ENCODE measurements around the gene MRPL27. TPM values are rescaled to one million over a fixed set of nuclear protein-coding genes. Genes with fewer than 3 reads are reported as not detected.

The MRPL27 gene
- total and polyA plus RNA-seq, 3 experiments from 2014 or later = 49.2 to 88.8 (median 87.2) TPM

DNA sequence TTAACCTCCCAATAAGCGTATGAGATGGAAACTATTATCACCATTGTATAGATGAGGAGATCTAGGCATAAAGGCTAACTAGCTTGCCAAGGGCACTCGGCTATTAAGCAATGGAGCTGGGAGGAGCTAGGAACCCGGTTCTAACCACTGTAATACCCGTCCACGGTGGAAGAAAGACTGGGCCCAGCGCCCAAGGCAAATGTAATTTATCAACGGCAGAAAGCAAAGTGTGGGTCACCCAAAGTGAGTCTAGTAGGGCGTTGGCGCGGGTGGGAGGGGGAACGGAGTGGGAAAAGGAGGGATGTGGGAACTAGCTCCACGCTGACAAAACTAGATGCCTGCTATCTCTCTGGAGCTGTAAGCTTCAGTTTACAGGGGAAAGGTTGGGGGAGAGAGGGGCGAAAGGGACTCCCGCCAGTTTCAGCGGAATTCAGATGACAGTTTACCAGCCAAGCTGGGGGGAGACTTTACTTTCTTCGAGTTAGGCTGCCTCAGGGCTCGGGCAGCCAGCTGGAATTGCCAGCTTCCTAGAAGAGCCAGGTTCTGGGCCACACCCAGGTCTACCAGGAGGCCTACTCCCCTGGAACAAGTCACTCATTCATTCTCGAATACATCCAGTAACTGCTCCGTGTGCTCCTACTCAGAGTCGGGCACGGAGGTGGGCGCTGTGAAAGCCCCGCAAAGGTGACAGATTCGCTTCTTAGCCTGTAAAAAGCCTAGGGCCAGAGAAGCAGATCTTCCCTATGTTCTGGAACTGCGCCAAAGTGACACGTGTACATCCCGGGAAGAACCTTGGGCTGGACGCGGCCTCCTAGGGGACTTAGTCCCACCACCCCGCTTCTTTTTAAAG, 23.5 kb upstream of the MRPL27 start:
- no peaks in the 10 kb centered on the region for H3K9me3 Mint-ChIP-seq
- peak in 3 of 5 donors; percentile 2 to 12 (median 8) for DNase-seq
- H3K36me3 Mint-ChIP-seq = peaks cover 3 to 44% (median 12%) of the 10 kb centered on the region in 3 donors
- peak overlapping the region; percentile 84 to 95 (median 93) for H3K4me3 Mint-ChIP-seq
- no peaks in the 10 kb centered on the region for H3K27me3 Mint-ChIP-seq
- POLR2A ChIA-PET = interaction anchor here (0.5 to 1.5 kb wide), 14 partner anchors 8 to 535 kb away, joined by 3 to 8 read pairs (median 4); partner anchors contain the start of genes ACSF2, ITGA3 and XYLT2
- Histone ChIP-seq H3K9me3 (ENCODE audit: low read length) (no peaks in the 10 kb centered on the region), H3K4me3 (ENCODE audit: low read length) (peak overlapping the region; percentile 95), H3K36me3 (ENCODE audit: insufficient read depth, low read length) (peaks cover 33% of the 10 kb centered on the region), H3K27me3 (ENCODE audit: insufficient read depth, low read length, poor library complexity, severe bottlenecking) (no peaks in the 10 kb centered on the region), H3K27ac (ENCODE audit: low read depth, low read length) (peak overlapping the region; percentile 95), H3K4me1 (ENCODE audit: insufficient read depth, low read length) (peaks cover 29% of the 10 kb centered on the region)
- peak overlapping the region; percentile 72 to 96 (median 94) for H3K27ac Mint-ChIP-seq
- H3K4me1 Mint-ChIP-seq = peaks cover 26 to 48% (median 43%) of the 10 kb centered on the region in 3 donors
- CTCF ChIA-PET = interaction anchor here (0.7 to 4.0 kb wide), 36 partner anchors 8 to 195 kb away, joined by 3 to 57 read pairs (median 7); partner anchors contain the start of genes ACSF2, COL1A1, EME1 and MRPL27

DNA sequence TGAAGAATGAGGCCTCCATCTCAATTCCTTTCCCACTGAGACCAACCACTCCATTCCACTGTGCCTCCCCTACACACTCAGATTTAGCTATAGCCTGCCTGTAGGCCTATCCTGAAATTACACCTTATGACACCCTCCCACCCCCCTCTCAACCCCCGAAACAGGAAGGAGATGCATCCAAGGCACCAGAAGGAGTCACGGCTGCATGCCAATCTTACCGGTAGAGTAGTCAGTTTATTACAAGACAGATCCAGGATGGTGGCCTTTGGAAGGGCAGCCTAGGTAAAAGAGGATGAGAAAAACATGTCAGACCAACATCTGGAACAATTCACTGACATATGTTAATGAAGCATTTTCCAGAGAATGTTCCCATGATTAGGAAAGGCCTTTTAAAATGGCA, 21.7 kb upstream of the MRPL27 start:
- no peak overlapping the region for H3K27ac ChIP-seq (ENCODE audit: low read depth, low read length)
- peak overlapping the region in 6 of 8 donors; percentile 52 to 90 (median 72) for H3K27ac Mint-ChIP-seq
- no peaks in the 10 kb centered on the region for H3K9me3 Mint-ChIP-seq
- H3K27me3 ChIP-seq (ENCODE audit: insufficient read depth, low read length, poor library complexity, severe bottlenecking) = no peaks in the 10 kb centered on the region
- H3K36me3 ChIP-seq (ENCODE audit: insufficient read depth, low read length) = peaks cover 46% of the 10 kb centered on the region
- H3K4me1 Mint-ChIP-seq = peaks cover 26 to 48% (median 43%) of the 10 kb centered on the region in 3 donors
- H3K9me3 ChIP-seq (ENCODE audit: low read length) = no peaks in the 10 kb centered on the region
- peak overlapping the region in 6 of 7 donors; percentile 27 to 94 (median 66) for H3K4me3 Mint-ChIP-seq
- no peaks in the 10 kb centered on the region for H3K27me3 Mint-ChIP-seq
- ChIA-PET POLR2A (no interaction called here), CTCF (interaction anchor here (1.5 kb wide), 1 partner anchor 85 kb away, joined by 3 read pairs; no protein-coding TSS in a partner anchor)
- H3K36me3 Mint-ChIP-seq = peaks cover 3 to 61% (median 19%) of the 10 kb centered on the region in 3 donors
- DNase-seq = no peak
- peaks cover 29% of the 10 kb centered on the region for H3K4me1 ChIP-seq (ENCODE audit: insufficient read depth, low read length)
- no peak overlapping the region for H3K4me3 ChIP-seq (ENCODE audit: low read length)

DNA sequence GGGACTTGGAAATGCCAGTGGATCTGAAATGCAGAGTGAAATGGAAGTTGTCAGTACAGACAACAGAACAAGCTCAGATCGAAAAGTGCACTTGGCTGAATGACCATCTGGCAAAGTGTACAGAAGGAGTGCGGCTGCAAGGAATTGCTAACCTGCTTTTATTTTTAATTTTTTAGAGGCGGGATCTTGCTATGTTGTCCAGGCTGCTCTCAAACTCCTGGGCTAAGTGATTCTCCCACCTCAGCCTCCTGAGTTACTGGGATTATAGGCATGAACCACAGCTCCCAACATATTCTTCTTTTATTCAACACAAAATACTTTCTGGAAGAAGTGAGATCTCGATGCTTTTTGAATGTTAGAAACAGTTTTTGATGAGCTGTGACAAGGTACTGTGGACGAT, 20.7 kb upstream of the MRPL27 start:
- H3K36me3 ChIP-seq (ENCODE audit: insufficient read depth, low read length) = peaks cover 55% of the 10 kb centered on the region
- POLR2A ChIA-PET = no interaction called here

DNA sequence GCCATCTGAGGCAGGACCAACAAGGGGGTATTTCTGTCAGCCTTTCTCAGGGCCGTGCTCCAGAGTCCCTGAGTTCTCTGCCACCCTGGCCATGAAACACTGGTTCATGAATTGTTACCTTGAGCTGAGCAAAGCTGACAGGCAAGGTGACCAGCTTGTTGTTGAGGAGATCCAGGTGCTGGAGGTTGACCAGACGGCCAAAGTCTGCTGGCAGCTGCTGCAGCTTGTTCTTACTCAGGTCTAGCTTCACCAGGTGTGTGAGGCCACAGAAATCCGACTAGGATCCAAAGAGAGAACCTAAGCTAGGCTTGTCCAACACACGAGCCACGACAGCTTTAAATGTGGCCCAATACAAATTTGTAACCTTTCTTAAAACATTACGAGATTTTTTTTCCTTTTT, 19.6 kb upstream of the MRPL27 start:
- POLR2A ChIA-PET = interaction anchor here (0.7 kb wide), 1 partner anchor 24 kb away, joined by 4 read pairs; no protein-coding TSS in a partner anchor
- Histone ChIP-seq H3K27me3 (ENCODE audit: insufficient read depth, low read length, poor library complexity, severe bottlenecking) (no peaks in the 10 kb centered on the region), H3K36me3 (ENCODE audit: insufficient read depth, low read length) (peaks cover 61% of the 10 kb centered on the region), H3K27ac (ENCODE audit: low read depth, low read length) (no peak overlapping the region), H3K9me3 (ENCODE audit: low read length) (no peaks in the 10 kb centered on the region), H3K4me1 (ENCODE audit: insufficient read depth, low read length) (peaks cover 24% of the 10 kb centered on the region), H3K4me3 (ENCODE audit: low read length) (no peak overlapping the region)
- H3K4me3 Mint-ChIP-seq = peak overlapping the region in 1 of 7 donors; percentile 37
- no peaks in the 10 kb centered on the region for H3K9me3 Mint-ChIP-seq
- DNase-seq = no peak
- no peaks in the 10 kb centered on the region for H3K27me3 Mint-ChIP-seq
- H3K4me1 Mint-ChIP-seq = peaks cover 24 to 40% (median 39%) of the 10 kb centered on the region in 3 donors
- CTCF ChIA-PET = interaction anchor here (0.9 kb wide), 1 partner anchor 9 kb away, joined by 3 read pairs; no protein-coding TSS in a partner anchor
- H3K27ac Mint-ChIP-seq = no peak overlapping the region
- H3K36me3 Mint-ChIP-seq = peaks cover 4 to 82% (median 22%) of the 10 kb centered on the region in 3 donors

More for the DNA sequence above, 20.7 kb upstream of the MRPL27 start:
- CTCF ChIA-PET = interaction anchor here (1.5 kb wide), 1 partner anchor 86 kb away, joined by 3 read pairs; no protein-coding TSS in a partner anchor
- DNase-seq = no peak
- Mint-ChIP-seq H3K4me1 (peaks cover 26 to 48% (median 43%) of the 10 kb centered on the region in 3 donors), H3K36me3 (peaks cover 3 to 71% (median 19%) of the 10 kb centered on the region in 3 donors), H3K27me3 (no peaks in the 10 kb centered on the region), H3K27ac (peak overlapping the region in 3 of 8 donors; percentile 47 to 60 (median 56)), H3K9me3 (no peaks in the 10 kb centered on the region), H3K4me3 (peak overlapping the region in 1 of 7 donors; percentile 72)
- no peak overlapping the region for H3K4me3 ChIP-seq (ENCODE audit: low read length)
- H3K9me3 ChIP-seq (ENCODE audit: low read length) = no peaks in the 10 kb centered on the region
- H3K27me3 ChIP-seq (ENCODE audit: insufficient read depth, low read length, poor library complexity, severe bottlenecking) = no peaks in the 10 kb centered on the region
- no peak overlapping the region for H3K27ac ChIP-seq (ENCODE audit: low read depth, low read length)
- peaks cover 29% of the 10 kb centered on the region for H3K4me1 ChIP-seq (ENCODE audit: insufficient read depth, low read length)

DNA sequence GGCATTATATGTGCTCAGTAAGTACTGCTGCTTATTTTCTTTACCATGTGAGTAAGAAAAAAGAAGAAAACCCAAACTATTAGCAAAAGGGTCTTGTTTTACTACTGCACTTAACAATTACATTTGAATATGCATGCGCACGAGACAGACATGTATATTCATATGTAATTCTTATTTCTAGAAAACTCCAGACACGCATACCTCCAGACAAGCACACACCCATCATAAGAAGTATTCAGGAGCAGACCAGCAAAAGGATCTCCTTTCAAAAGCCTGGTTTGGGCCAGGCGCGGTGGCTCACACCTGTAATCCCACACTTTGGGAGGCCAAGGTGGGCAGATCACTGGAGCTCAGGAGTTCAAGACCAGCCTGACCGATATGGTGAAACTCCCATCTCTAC, 16.6 kb upstream of the MRPL27 start:
- Mint-ChIP-seq H3K36me3 (peaks cover 16 to 98% (median 38%) of the 10 kb centered on the region in 3 donors), H3K4me1 (peaks cover 9 to 16% (median 15%) of the 10 kb centered on the region in 3 donors), H3K9me3 (no peaks in the 10 kb centered on the region), H3K4me3 (no peak overlapping the region), H3K27ac (no peak overlapping the region), H3K27me3 (no peaks in the 10 kb centered on the region)
- CTCF ChIA-PET = interaction anchor here (1.8 to 2.1 kb wide), 3 partner anchors 8 to 90 kb away, joined by 5 to 13 read pairs (median 8); partner anchors contain the start of genes LRRC59 and RSAD1
- no peaks in the 10 kb centered on the region for H3K9me3 ChIP-seq (ENCODE audit: low read length)
- no peaks in the 10 kb centered on the region for H3K4me1 ChIP-seq (ENCODE audit: insufficient read depth, low read length)
- no peak for DNase-seq
- no peak overlapping the region for H3K4me3 ChIP-seq (ENCODE audit: low read length)
- H3K36me3 ChIP-seq (ENCODE audit: insufficient read depth, low read length) = peaks cover 85% of the 10 kb centered on the region
- POLR2A ChIA-PET = interaction anchor here (1.8 kb wide), 1 partner anchor 8 kb away, joined by 5 read pairs; the partner anchor contains the start of gene LRRC59
- no peaks in the 10 kb centered on the region for H3K27me3 ChIP-seq (ENCODE audit: insufficient read depth, low read length, poor library complexity, severe bottlenecking)
- H3K27ac ChIP-seq (ENCODE audit: low read depth, low read length) = no peak overlapping the region

DNA sequence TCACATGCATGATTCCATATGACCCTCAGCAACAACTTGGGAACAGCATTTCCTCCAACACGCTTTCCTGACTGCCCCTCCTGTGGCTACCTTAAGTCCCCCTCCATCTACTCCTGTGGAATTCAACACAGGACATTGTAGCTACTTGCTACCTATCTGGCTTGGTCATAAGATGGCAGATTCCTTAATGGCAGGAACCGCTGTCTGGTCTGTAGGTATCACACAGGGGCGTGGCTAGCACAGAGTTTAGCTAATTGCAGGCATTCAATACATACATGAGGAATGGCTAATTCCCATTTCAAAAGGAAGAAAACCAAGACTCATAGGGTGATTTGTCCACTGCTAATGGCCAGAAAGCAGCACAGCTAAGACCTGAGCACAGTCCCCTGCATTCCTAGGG, 15.7 kb upstream of the MRPL27 start:
- DNase-seq = no peak
- ChIA-PET CTCF (interaction anchor here (1.6 to 1.8 kb wide), 2 partner anchors 9 to 27 kb away, joined by 7 to 13 read pairs; partner anchors contain the start of gene LRRC59), POLR2A (interaction anchor here (1.8 kb wide), 1 partner anchor 9 kb away, joined by 5 read pairs; the partner anchor contains the start of gene LRRC59)
- Mint-ChIP-seq H3K27ac (peak overlapping the region in 1 of 8 donors; percentile 11), H3K36me3 (peaks cover 16 to 98% (median 34%) of the 10 kb centered on the region in 3 donors), H3K4me3 (no peak overlapping the region), H3K27me3 (no peaks in the 10 kb centered on the region), H3K9me3 (no peaks in the 10 kb centered on the region), H3K4me1 (peaks cover 5 to 8% (median 8%) of the 10 kb centered on the region in 3 donors)
- Histone ChIP-seq H3K36me3 (ENCODE audit: insufficient read depth, low read length) (peaks cover 84% of the 10 kb centered on the region), H3K27me3 (ENCODE audit: insufficient read depth, low read length, poor library complexity, severe bottlenecking) (no peaks in the 10 kb centered on the region), H3K4me3 (ENCODE audit: low read length) (no peak overlapping the region), H3K27ac (ENCODE audit: low read depth, low read length) (no peak overlapping the region), H3K9me3 (ENCODE audit: low read length) (no peaks in the 10 kb centered on the region), H3K4me1 (ENCODE audit: insufficient read depth, low read length) (no peaks in the 10 kb centered on the region)

DNA sequence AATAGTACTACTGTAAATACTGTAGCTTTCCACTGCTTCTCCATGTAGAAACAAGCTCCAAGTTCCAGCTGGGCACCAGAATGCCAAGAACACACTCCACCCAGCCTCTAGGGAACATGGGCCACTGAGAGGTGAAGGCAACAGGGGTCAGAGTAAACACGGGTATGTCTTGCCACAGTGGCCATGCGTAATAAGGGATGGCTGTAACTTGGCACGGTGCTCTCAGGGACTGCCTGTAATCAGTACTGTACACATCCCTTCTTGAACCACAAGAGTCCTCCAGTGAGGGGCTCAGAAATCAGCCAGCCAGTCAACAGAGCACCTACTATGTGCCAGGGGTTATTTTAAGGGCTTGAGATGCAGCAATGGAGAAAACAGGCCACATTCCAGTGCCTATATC, 13.5 kb upstream of the MRPL27 start:
- H3K27ac ChIP-seq (ENCODE audit: low read depth, low read length) = no peak overlapping the region
- POLR2A ChIA-PET = no interaction called here
- peaks cover 13 to 98% (median 29%) of the 10 kb centered on the region in 3 donors for H3K36me3 Mint-ChIP-seq

More for the DNA sequence above, 13.5 kb upstream of the MRPL27 start:
- no peak for DNase-seq
- Histone ChIP-seq H3K36me3 (ENCODE audit: insufficient read depth, low read length) (peaks cover 67% of the 10 kb centered on the region), H3K27me3 (ENCODE audit: insufficient read depth, low read length, poor library complexity, severe bottlenecking) (no peaks in the 10 kb centered on the region), H3K4me1 (ENCODE audit: insufficient read depth, low read length) (no peaks in the 10 kb centered on the region), H3K4me3 (ENCODE audit: low read length) (no peak overlapping the region), H3K9me3 (ENCODE audit: low read length) (no peaks in the 10 kb centered on the region)
- Mint-ChIP-seq H3K27ac (peak overlapping the region in 2 of 8 donors; percentile 52 to 61), H3K4me3 (no peak overlapping the region), H3K4me1 (no peaks in the 10 kb centered on the region), H3K27me3 (no peaks in the 10 kb centered on the region), H3K9me3 (no peaks in the 10 kb centered on the region)
- CTCF ChIA-PET = interaction anchor here (1.6 to 3.9 kb wide), 2 partner anchors 11 to 24 kb away, joined by 5 to 27 read pairs; partner anchors contain the start of gene LRRC59
